Measurements from ENCODE around the gene ZNF175.

The ZNF175 gene

GRCh38 chr19:51546650-51547396, 24.3 kb upstream of the ZNF175 start:
- TF ChIP-seq CTCF (IDR thresholded peaks at IDR 0.05): no peak

- no peak for TF ChIP-seq CTCF (IDR thresholded peaks at IDR 0.05)
These were observed 23.5 kb upstream of the ZNF175 start for GRCh38 chr19:51547397-51548212.

- TF ChIP-seq CTCF (IDR thresholded peaks at IDR 0.05): no peak
These were observed 22.9 kb upstream of the ZNF175 start for GRCh38 chr19:51548213-51548651.

GRCh38 chr19:51548891-51549305, 22.2 kb upstream of the ZNF175 start:
- TF ChIP-seq CTCF (IDR thresholded peaks at IDR 0.05): no peak

DNA sequence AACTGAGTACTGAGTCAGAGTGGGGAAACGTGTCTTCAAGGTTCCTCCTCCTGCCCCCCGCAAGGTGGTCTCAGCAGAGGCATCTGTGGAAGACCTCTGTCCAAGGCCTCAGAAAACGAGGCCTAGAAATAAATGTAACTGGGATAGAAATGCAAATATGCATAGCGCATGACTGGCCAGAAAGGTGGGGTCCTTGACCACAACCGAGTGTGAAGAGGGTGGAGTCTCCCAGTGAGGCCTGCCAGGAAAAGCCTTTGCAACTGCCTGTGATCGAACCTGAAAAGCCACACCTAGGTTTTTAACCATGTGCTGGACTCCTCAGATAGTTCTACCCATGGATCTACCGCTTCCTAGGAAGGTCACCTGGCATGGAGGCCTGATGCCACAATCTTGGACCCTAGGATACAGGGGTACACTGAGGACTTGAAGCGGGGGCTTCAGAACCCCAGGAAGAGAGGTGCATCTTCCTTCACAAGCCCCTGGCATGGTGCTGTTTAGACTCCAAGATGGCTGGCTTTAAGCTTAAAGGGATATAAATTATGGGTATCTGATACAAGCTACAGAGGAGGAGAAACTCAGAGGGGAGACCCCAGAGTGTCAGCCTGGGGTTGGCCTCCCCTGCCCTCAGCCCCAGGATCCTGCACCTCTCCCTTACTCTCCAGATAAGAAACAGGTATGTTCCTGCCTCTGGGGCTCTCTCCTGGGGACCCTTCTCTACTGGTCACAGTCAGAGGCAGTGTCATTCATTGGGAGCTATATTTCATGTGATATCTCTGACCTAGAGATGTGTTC, 21.4 kb upstream of the ZNF175 start:
- TF ChIP-seq CTCF (IDR thresholded peaks at IDR 0.05): no peak

GRCh38 chr19:51550848-51551672, 20.0 kb upstream of the ZNF175 start:
- TF ChIP-seq CTCF (IDR thresholded peaks at IDR 0.05): no peak

All from LNCAP (cell line).